ENCODE measurements around the gene MALRD1.

- TF ChIP-seq, protein P1, sequence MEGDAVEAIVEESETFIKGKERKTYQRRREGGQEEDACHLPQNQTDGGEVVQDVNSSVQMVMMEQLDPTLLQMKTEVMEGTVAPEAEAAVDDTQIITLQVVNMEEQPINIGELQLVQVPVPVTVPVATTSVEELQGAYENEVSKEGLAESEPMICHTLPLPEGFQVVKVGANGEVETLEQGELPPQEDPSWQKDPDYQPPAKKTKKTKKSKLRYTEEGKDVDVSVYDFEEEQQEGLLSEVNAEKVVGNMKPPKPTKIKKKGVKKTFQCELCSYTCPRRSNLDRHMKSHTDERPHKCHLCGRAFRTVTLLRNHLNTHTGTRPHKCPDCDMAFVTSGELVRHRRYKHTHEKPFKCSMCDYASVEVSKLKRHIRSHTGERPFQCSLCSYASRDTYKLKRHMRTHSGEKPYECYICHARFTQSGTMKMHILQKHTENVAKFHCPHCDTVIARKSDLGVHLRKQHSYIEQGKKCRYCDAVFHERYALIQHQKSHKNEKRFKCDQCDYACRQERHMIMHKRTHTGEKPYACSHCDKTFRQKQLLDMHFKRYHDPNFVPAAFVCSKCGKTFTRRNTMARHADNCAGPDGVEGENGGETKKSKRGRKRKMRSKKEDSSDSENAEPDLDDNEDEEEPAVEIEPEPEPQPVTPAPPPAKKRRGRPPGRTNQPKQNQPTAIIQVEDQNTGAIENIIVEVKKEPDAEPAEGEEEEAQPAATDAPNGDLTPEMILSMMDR (IDR thresholded peaks at IDR 0.05) = no peak
- TF ChIP-seq EP300 (IDR thresholded peaks at IDR 0.05; ENCODE audit: low read depth) = no peak
- TF ChIP-seq POLR2A (IDR thresholded peaks at IDR 0.05) = no peak
These were observed 105.8 kb downstream of the MALRD1 start for GRCh38 chr10:19154375-19154774.
